ENCODE data around the gene GOLGA6L7.

- TF ChIP-seq CTCF (IDR thresholded peaks at IDR 0.05) (no peak), EZH2 (IDR thresholded peaks at IDR 0.05; ENCODE audit: borderline replicate concordance, insufficient read depth, low read depth, low read length, poor library complexity, severe bottlenecking) (no peak)
Observed at GRCh38 chr15:28885128-28885629, 36.7 kb upstream of the GOLGA6L7 start.

All from B cell (primary cell).